SK-N-SH treated with all-trans-retinoic acid at 6 μM for 48 hours (cell line): ENCODE data around the gene FAM184A.
A peak's percentile ranks its signal among the peaks of the same experiment; 100 is the strongest.

Experiments
- ATAC-seq: fragments of 200-7000 bp; cut with Tn5 transposase; 3 replicates; pipeline ENCODE4 v1.9.1; 2020; ENCODE audit warnings: mild to moderate bottlenecking, moderate library complexity
- ARNTL ChIP-seq: fragments of 450-650 bp; formaldehyde crosslinking; IDR thresholded peaks from 2 replicates; pipeline ENCODE4 v1.5.0; 2020; ENCODE audit warnings: low read depth, mild to moderate bottlenecking, moderate library complexity, borderline replicate concordance
- BACH2 ChIP-seq: fragments of 250-450 bp; sonication (Bioruptor Pico); IDR thresholded peaks from 2 replicates; pipeline ENCODE4 v1.9.0; 2021; ENCODE audit warnings: mild to moderate bottlenecking, borderline replicate concordance
- CSDC2 ChIP-seq: fragments of 250-450 bp; sonication (Bioruptor Pico); IDR thresholded peaks from 2 replicates; pipeline ENCODE4 v1.5.0; 2020; ENCODE audit warnings: mild to moderate bottlenecking, moderate library complexity
- ESRRG ChIP-seq: fragments of 250-450 bp; sonication (Bioruptor Pico); IDR thresholded peaks from 2 replicates; pipeline ENCODE4 v1.6.1; 2021; ENCODE audit warnings: mild to moderate bottlenecking
- GLIS3 ChIP-seq: fragments of 250-450 bp; sonication (Bioruptor Pico); IDR thresholded peaks from 2 replicates; pipeline ENCODE4 v1.5.0; 2020; ENCODE audit warnings: mild to moderate bottlenecking, moderate library complexity
- ISL1 ChIP-seq: fragments of 250-450 bp; sonication (Bioruptor Pico); IDR thresholded peaks from 2 replicates; pipeline ENCODE4 v2.1.2; 2022; ENCODE audit warnings: mild to moderate bottlenecking, moderate library complexity
- OSR1 ChIP-seq: fragments of 250-450 bp; sonication (Bioruptor Pico); IDR thresholded peaks from 2 replicates; pipeline ENCODE4 v1.8.0; 2022; ENCODE audit warnings: moderate library complexity, mild to moderate bottlenecking, inconsistent platforms
- PPARA ChIP-seq: fragments of 250-450 bp; sonication (Bioruptor Pico); IDR thresholded peaks from 2 replicates; pipeline ENCODE4 v1.5.0; 2020; ENCODE audit warnings: mild to moderate bottlenecking, borderline replicate concordance
- RARB ChIP-seq: fragments of 250-450 bp; sonication (Bioruptor Pico); IDR thresholded peaks from 2 replicates; pipeline ENCODE4 v1.8.0; 2021; ENCODE audit warnings: mild to moderate bottlenecking, moderate library complexity
- SNAI2 ChIP-seq: fragments of 250-450 bp; sonication (Bioruptor Pico); IDR thresholded peaks from 2 replicates; pipeline ENCODE4 v1.5.0; 2020; ENCODE audit warnings: mild to moderate bottlenecking, moderate library complexity
- TCF4 ChIP-seq: fragments of 250-450 bp; sonication (Bioruptor Pico); IDR thresholded peaks from 2 replicates; pipeline ENCODE4 v1.8.0; 2021; ENCODE audit warnings: mild to moderate bottlenecking, moderate library complexity, borderline replicate concordance
- TOX ChIP-seq: fragments of 250-450 bp; sonication (Bioruptor Pico); IDR thresholded peaks from 2 replicates; pipeline ENCODE4 v1.8.0; 2021; ENCODE audit warnings: mild to moderate bottlenecking, moderate library complexity, borderline replicate concordance
- ZC3H10 ChIP-seq: fragments of 250-450 bp; sonication (Bioruptor Pico); IDR thresholded peaks from 2 replicates; pipeline ENCODE4 v1.5.1; 2021; ENCODE audit warnings: mild to moderate bottlenecking, moderate library complexity
- ZFP3 ChIP-seq: fragments of 250-450 bp; sonication (Bioruptor Pico); IDR thresholded peaks from 2 replicates; pipeline ENCODE4 v1.5.0; 2020; ENCODE audit warnings: mild to moderate bottlenecking, moderate library complexity
- ZFP30 ChIP-seq: fragments of 450-650 bp; formaldehyde crosslinking; IDR thresholded peaks from 2 replicates; pipeline ENCODE4 v1.5.0; 2022; ENCODE audit warnings: mild to moderate bottlenecking, moderate library complexity
- ZNF565 ChIP-seq: fragments of 450-650 bp; formaldehyde crosslinking; conservative IDR thresholded peaks from 2 replicates; pipeline ENCODE4 v1.5.0; 2020; ENCODE audit warnings: low read depth, mild to moderate bottlenecking, moderate library complexity
- ZNF70 ChIP-seq: fragments of 450-650 bp; formaldehyde crosslinking; IDR thresholded peaks from 2 replicates; pipeline ENCODE4 v1.5.0; 2020; ENCODE audit warnings: mild to moderate bottlenecking, moderate library complexity
- ZNF8 ChIP-seq: fragments of 450-650 bp; formaldehyde crosslinking; IDR thresholded peaks from 2 replicates; pipeline ENCODE4 v1.5.0; 2020; ENCODE audit warnings: mild to moderate bottlenecking, moderate library complexity
- TF ChIP-seq, protein P1 (sequence below): fragments of 250-450 bp; sonication (Bioruptor Pico); IDR thresholded peaks from 2 replicates; pipeline ENCODE4 v1.8.0; 2021; ENCODE audit warnings: low read depth, mild to moderate bottlenecking, moderate library complexity, borderline replicate concordance
- TF ChIP-seq, protein P2 (sequence below): fragments of 250-450 bp; sonication (Bioruptor Pico); IDR thresholded peaks from 2 replicates; pipeline ENCODE4 v1.5.1; 2020; ENCODE audit warnings: low read depth, mild to moderate bottlenecking, moderate library complexity
- TF ChIP-seq, protein P3 (sequence below): fragments of 250-450 bp; sonication (Bioruptor Pico); IDR thresholded peaks from 2 replicates; pipeline ENCODE4 v1.5.0; 2020; ENCODE audit warnings: mild to moderate bottlenecking, moderate library complexity
- TF ChIP-seq, protein P4 (sequence below): fragments of 250-450 bp; sonication (Bioruptor Pico); IDR thresholded peaks from 2 replicates; pipeline ENCODE4 v1.5.1; 2021; ENCODE audit warnings: mild to moderate bottlenecking, moderate library complexity

Gene FAM184A

DNA sequence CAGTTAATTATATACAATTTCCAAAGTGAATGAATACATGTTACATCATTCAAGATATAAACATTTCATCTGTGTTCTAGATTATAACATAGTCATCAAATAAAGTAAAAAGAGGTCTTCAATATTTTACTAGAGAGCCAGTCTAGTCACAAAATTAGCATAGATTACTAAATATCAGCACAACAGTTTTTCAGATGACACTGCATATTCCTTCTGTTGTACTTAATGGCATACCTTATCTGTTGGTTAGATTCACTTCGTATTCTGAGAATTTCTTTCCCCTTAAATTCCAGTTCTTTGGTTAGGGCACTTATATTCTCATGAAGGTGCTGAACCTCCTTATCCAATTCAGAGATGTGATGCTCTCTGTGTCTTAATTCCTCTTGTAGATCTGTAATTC is 103.7 kb downstream of the FAM184A start:
- no peak for ATAC-seq
- TF ChIP-seq ZFP3 (CRISPR knock-in tag) (no peak), RARB (no peak)

DNA sequence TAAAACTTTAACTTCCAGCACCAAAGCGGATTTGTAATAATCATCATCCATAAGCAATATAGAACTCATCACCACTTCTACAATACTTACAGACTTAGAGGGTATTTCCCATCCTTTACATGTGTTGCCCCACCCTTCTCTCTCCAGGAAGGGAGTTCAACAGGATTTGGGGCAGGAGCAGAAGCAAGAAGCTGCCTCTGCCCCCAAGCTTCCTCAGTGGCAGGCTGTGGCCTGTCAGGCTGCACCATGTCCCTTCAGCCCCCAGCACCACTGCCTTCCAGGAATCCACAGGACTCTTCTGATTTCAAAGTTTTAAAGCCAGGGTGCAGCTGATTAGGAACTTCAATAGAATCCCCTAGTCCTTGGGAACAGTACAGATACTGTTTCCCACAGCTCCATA is 106.8 kb downstream of the FAM184A start:
- TF ChIP-seq ZNF565 (CRISPR knock-in tag) (no peak), ZNF8 (CRISPR knock-in tag) (no peak), ZC3H10 (CRISPR knock-in tag) (no peak), ZFP3 (CRISPR knock-in tag) (no peak), SNAI2 (CRISPR knock-in tag) (no peak), ARNTL (no peak), ZFP30 (CRISPR knock-in tag) (no peak), PPARA (no peak), OSR1 (CRISPR knock-in tag) (no peak), ISL1 (CRISPR knock-in tag) (no peak), ZNF70 (no peak), TOX (CRISPR knock-in tag) (no peak), GLIS3 (CRISPR knock-in tag) (no peak), CSDC2 (CRISPR knock-in tag) (no peak)
- TF ChIP-seq, protein P1, sequence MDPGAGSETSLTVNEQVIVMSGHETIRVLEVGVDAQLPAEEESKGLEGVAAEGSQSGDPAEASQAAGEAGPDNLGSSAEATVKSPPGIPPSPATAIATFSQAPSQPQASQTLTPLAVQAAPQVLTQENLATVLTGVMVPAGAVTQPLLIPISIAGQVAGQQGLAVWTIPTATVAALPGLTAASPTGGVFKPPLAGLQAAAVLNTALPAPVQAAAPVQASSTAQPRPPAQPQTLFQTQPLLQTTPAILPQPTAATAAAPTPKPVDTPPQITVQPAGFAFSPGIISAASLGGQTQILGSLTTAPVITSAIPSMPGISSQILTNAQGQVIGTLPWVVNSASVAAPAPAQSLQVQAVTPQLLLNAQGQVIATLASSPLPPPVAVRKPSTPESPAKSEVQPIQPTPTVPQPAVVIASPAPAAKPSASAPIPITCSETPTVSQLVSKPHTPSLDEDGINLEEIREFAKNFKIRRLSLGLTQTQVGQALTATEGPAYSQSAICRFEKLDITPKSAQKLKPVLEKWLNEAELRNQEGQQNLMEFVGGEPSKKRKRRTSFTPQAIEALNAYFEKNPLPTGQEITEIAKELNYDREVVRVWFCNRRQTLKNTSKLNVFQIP (CRISPR knock-in tag) = no peak
- TF ChIP-seq, protein P2, sequence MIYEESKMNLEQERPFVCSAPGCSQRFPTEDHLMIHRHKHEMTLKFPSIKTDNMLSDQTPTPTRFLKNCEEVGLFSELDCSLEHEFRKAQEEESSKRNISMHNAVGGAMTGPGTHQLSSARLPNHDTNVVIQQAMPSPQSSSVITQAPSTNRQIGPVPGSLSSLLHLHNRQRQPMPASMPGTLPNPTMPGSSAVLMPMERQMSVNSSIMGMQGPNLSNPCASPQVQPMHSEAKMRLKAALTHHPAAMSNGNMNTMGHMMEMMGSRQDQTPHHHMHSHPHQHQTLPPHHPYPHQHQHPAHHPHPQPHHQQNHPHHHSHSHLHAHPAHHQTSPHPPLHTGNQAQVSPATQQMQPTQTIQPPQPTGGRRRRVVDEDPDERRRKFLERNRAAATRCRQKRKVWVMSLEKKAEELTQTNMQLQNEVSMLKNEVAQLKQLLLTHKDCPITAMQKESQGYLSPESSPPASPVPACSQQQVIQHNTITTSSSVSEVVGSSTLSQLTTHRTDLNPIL (CRISPR knock-in tag) = no peak
- TF ChIP-seq, protein P3, sequence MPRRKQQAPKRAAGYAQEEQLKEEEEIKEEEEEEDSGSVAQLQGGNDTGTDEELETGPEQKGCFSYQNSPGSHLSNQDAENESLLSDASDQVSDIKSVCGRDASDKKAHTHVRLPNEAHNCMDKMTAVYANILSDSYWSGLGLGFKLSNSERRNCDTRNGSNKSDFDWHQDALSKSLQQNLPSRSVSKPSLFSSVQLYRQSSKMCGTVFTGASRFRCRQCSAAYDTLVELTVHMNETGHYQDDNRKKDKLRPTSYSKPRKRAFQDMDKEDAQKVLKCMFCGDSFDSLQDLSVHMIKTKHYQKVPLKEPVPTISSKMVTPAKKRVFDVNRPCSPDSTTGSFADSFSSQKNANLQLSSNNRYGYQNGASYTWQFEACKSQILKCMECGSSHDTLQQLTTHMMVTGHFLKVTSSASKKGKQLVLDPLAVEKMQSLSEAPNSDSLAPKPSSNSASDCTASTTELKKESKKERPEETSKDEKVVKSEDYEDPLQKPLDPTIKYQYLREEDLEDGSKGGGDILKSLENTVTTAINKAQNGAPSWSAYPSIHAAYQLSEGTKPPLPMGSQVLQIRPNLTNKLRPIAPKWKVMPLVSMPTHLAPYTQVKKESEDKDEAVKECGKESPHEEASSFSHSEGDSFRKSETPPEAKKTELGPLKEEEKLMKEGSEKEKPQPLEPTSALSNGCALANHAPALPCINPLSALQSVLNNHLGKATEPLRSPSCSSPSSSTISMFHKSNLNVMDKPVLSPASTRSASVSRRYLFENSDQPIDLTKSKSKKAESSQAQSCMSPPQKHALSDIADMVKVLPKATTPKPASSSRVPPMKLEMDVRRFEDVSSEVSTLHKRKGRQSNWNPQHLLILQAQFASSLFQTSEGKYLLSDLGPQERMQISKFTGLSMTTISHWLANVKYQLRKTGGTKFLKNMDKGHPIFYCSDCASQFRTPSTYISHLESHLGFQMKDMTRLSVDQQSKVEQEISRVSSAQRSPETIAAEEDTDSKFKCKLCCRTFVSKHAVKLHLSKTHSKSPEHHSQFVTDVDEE (CRISPR knock-in tag) = no peak

DNA sequence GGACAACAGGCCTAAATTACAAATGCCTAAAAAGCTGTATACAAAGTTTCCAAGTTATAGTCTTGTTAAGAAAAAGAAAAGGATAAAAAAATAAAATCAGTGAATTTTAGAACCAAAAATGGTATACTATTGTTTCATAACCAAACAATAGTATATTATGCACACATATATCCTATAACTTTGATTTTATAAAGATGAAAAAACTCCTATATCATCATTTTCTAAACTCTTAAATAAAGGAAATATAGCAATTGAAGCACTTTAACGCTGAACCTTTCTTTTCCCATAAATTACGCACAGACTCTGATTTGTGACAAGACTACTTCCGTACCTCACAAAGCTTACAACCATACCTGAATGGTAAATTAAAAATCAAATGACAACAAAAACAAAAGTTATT is 107.6 kb downstream of the FAM184A start:
- ATAC-seq = no peak

More for the DNA sequence above, 106.8 kb downstream of the FAM184A start:
- no peak for ATAC-seq

DNA sequence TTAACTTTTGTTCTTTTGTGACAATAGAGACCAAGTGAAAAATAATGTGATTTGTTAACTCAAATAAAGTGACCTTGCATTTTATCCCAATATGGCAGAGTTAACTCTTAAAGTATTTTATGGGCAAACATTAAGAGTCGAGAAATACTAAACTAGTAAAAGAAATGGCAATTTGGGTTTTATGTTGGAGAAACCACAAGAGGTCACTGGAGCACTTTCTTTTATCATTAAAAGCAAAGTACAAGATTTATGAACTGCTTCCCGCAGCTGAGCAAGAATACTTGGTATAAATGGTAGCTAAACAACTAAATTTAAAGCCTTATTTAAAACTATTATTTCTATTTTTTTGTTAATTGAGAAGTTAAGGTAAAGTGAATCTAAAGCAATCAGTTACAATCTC is 110.0 kb downstream of the FAM184A start:
- peak; percentile 66; the same call in 2 of the 3 replicates for ATAC-seq
- TF ChIP-seq ARNTL = no peak
- TF ChIP-seq, protein P4, sequence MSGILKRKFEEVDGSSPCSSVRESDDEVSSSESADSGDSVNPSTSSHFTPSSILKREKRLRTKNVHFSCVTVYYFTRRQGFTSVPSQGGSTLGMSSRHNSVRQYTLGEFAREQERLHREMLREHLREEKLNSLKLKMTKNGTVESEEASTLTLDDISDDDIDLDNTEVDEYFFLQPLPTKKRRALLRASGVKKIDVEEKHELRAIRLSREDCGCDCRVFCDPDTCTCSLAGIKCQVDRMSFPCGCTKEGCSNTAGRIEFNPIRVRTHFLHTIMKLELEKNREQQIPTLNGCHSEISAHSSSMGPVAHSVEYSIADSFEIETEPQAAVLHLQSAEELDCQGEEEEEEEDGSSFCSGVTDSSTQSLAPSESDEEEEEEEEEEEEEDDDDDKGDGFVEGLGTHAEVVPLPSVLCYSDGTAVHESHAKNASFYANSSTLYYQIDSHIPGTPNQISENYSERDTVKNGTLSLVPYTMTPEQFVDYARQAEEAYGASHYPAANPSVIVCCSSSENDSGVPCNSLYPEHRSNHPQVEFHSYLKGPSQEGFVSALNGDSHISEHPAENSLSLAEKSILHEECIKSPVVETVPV = no peak
- TF ChIP-seq, protein P1 (CRISPR knock-in tag) = no peak
- no peak for TF ChIP-seq ZNF70
- no peak for TF ChIP-seq OSR1 (CRISPR knock-in tag)
- TF ChIP-seq ISL1 (CRISPR knock-in tag) = no peak
- TF ChIP-seq, protein P2 (CRISPR knock-in tag) = no peak
- TF ChIP-seq ZNF565 (CRISPR knock-in tag) = no peak
- TF ChIP-seq RARB = no peak
- TF ChIP-seq GLIS3 (CRISPR knock-in tag) = no peak
- TF ChIP-seq TCF4 (CRISPR knock-in tag) = no peak
- TF ChIP-seq ZC3H10 (CRISPR knock-in tag) = no peak
- TF ChIP-seq ZFP30 (CRISPR knock-in tag) = no peak
- no peak for TF ChIP-seq PPARA
- no peak for TF ChIP-seq SNAI2 (CRISPR knock-in tag)
- no peak for TF ChIP-seq ESRRG (CRISPR knock-in tag)
- TF ChIP-seq, protein P3 (CRISPR knock-in tag) = no peak
- no peak for TF ChIP-seq ZNF8 (CRISPR knock-in tag)
- no peak for TF ChIP-seq BACH2
- no peak for TF ChIP-seq TOX (CRISPR knock-in tag)

More for the DNA sequence above, 107.6 kb downstream of the FAM184A start:
- TF ChIP-seq OSR1 (CRISPR knock-in tag) = no peak
